GM21360 (cell line): Measurements from ENCODE around the gene DERA.

ENCODE experiments used
- ATAC-seq: cut with Tn5 transposase; IDR thresholded peaks from one replicate; pipeline ENCODE4 v1.9.1; 2021; ENCODE audit warnings: mild to moderate bottlenecking, moderate library complexity; ENCODE audit not compliant: unreplicated experiment

The DERA gene

DNA sequence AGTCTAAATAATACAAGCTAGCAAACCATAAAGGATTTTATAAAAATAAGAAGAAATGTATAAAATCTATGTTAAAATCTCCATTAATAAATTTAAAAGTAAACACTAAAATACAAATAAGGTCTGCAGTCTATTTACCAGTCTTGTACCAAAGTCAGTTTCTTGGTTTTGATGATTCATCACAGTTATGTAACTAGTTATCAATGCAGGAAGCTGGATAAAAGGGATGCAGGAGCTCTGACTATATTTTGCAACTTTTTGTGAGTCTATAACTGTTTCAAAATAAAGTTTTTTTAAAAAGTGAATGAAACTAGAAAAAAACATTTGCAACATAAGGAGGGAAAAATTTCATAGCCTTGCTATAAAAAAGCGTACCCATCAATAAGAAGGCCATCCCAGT, 151.5 kb downstream of the DERA start:
- ATAC-seq = no peak

DNA sequence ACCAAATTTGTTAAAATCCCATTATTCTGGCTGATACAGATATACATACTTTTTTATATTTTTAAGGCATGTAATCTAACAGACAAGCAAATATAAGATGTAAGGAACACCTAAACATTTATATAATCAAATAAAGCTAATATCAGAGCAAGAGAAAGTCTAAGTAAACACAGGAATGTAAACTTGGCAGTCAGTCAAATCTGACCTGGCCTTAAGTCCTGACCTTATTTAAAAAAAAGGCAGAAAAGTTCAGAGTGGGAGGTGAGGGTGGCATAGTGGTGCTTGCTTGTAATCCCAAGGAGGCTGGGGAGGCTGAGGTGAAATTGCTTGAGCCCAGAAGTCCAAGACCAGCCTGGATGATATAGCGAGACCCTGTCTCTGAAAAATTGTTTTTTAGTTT, 152.6 kb downstream of the DERA start:
- no peak for ATAC-seq

- ATAC-seq = no peak
Observed at GRCh38 chr12:16070113-16070512, 159.0 kb downstream of the DERA start.

DNA sequence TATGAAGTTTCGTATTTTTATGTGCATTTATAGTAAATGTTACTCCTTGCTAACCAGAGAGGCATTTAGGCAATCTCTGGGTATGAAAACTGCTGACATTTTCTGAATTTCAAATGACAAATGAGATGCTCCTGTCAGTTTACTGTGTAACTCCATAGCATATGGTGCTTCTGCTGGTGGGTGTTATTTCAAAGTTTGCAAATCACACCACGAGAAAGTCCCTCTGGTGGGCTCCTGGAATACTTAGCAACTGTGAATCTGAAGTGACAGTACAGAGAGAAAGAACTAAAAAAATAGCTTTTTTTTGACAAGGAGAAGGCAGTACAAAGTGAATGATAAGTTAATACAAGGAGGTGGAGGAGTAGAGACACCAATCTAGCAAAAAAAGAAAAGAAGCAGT, 161.5 kb downstream of the DERA start:
- no peak for ATAC-seq

GRCh38 chr12:16074894-16075293, 163.8 kb downstream of the DERA start:
- no peak for ATAC-seq

- ATAC-seq = no peak
Observed at GRCh38 chr12:16075887-16076286, 164.8 kb downstream of the DERA start.

GRCh38 chr12:16076557-16076956, 165.4 kb downstream of the DERA start:
- peak; percentile 74 for ATAC-seq

- no peak for ATAC-seq
Observed at GRCh38 chr12:16076970-16077522, 165.9 kb downstream of the DERA start.

DNA sequence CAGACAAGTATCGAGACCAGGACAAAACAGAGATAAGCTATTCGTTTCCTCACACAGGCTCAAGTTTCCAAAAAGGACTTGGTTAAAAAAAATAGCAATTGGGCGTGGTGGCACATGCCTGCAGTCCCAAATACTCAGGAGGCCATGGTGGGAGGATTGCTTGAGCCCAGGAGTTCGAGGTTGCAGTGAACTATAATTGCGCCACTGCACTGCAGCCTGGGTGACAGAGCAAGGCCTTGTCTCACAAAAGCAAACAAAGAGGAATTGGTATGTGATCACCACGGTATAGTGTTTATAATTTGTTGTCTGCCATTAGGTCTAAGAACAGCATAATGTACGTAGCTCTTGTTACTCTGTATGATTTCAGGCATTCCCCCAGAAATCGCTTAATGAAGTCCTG, 175.3 kb downstream of the DERA start:
- no peak for ATAC-seq

- ATAC-seq = no peak
Observed at GRCh38 chr12:16086942-16087341, 175.8 kb downstream of the DERA start.
